Endothelial cell of umbilical vein (primary cell): Measurements from ENCODE around the gene MARVELD1. TPM values are rescaled to one million over a fixed set of nuclear protein-coding genes. Genes with fewer than 3 reads are reported as not detected.

ENCODE experiments used
- BruUV-seq: library from RNA; stranded (reverse); fragments of 400-500 nt; replicated peaks from 2 replicates; lab custom pipeline; 2021; lab: Mats Ljungman, UMichigan
- CTCF ChIA-PET: fragments of 300-600, 350-600 bp; sonication (Branson Sonifier 250); formaldehyde crosslinking; loops from one replicate; lab custom pipeline; 2021; ENCODE audit warnings: antibody characterized with exemption, inconsistent platforms; lab: Charles Lee
- POLR2A ChIA-PET: fragments of 300-600, 350-600 bp; sonication (Branson Sonifier 250); formaldehyde crosslinking; loops from one replicate; lab custom pipeline; 2021; ENCODE audit warnings: antibody characterized with exemption, inconsistent platforms; lab: Charles Lee
- DNase-seq: peaks from one replicate; pipeline ENCODE4 v3.0.0-alpha.2; 2011; ENCODE audit warnings: low read depth, low spot score
- FAIRE-seq: peaks from 2 replicates; lab custom pipeline; 2011; peaks lifted over from hg19 to GRCh38; lab: Jason Lieb, UNC
- H2AFZ ChIP-seq: 2 replicates; pipeline ENCODE4 v1.6.0; 2012; ENCODE audit warnings: low read depth, low read length, control low read depth, inconsistent platforms
- H3K27ac ChIP-seq: 2 replicates; pipeline ENCODE4 v1.5.1; 2011; ENCODE audit warnings: low read depth, mild to moderate bottlenecking, control low read depth, low read length, moderate library complexity; ENCODE audit not compliant: insufficient read depth
- H3K27me3 ChIP-seq, 2 experiments: 2 replicates each; pipeline versions ENCODE4 v1.6.0 to v1.6.1; 2011; ENCODE audit warnings: low read length in 2 of 2, mixed read lengths in 1 of 2; ENCODE audit not compliant: control insufficient read depth in 2 of 2, insufficient read depth in 2 of 2
- H3K36me3 ChIP-seq, 2 experiments: 2 replicates in 1 of 2; 3 replicates in 1 of 2; pipeline ENCODE4 v1.5.1; 2011; ENCODE audit warnings: low read length in 2 of 2, mild to moderate bottlenecking in 1 of 2, moderate library complexity in 1 of 2; ENCODE audit not compliant: control insufficient read depth in 2 of 2, insufficient read depth in 2 of 2; ENCODE audit errors: extremely low read depth in 1 of 2
- H3K4me1 ChIP-seq: 3 replicates; pipeline ENCODE4 v1.5.1; 2011; ENCODE audit warnings: mild to moderate bottlenecking, low read length; ENCODE audit not compliant: control insufficient read depth, insufficient read depth; ENCODE audit errors: extremely low read depth
- H3K4me2 ChIP-seq: 2 replicates; pipeline ENCODE4 v1.6.1; 2011; ENCODE audit warnings: low read length, control low read depth, mixed read lengths; ENCODE audit not compliant: insufficient read depth
- H3K4me3 ChIP-seq, 3 experiments: fragments of 200-600 bp in 1 of 3; sonication (generic), shearing (Covaris generic) in 1 of 3; replicated peaks in 1 of 3; 2 replicates each; pipeline ENCODE4 v1.5.1; 2011 to 2016; ENCODE audit warnings: control low read depth in 3 of 3, low read length in 3 of 3, mild to moderate bottlenecking in 2 of 3, inconsistent platforms in 1 of 3, low read depth in 1 of 3, moderate library complexity in 1 of 3; ENCODE audit not compliant: insufficient read depth in 1 of 3
- H3K79me2 ChIP-seq: 2 replicates; pipeline ENCODE4 v1.6.0; 2012; ENCODE audit warnings: low read length, inconsistent platforms; ENCODE audit not compliant: control insufficient read depth, insufficient read depth
- H3K9ac ChIP-seq: replicated peaks from 2 replicates; pipeline ENCODE3; 2011; ENCODE audit warnings: low read length, control low read depth; ENCODE audit not compliant: insufficient read depth; ENCODE audit errors: extremely low read depth
- H3K9me1 ChIP-seq: replicated peaks from 3 replicates; pipeline ENCODE4 v1.6.0; 2011; ENCODE audit warnings: mild to moderate bottlenecking, low read length; ENCODE audit not compliant: control insufficient read depth, insufficient read depth; ENCODE audit errors: extremely low read depth
- H3K9me3 ChIP-seq: replicated peaks from 2 replicates; pipeline ENCODE4 v1.5.1; 2012; ENCODE audit warnings: low read length, inconsistent platforms; ENCODE audit not compliant: control insufficient read depth, insufficient read depth
- H4K20me1 ChIP-seq: replicated peaks from 2 replicates; pipeline ENCODE3; 2011; ENCODE audit warnings: mild to moderate bottlenecking, low read length; ENCODE audit not compliant: control insufficient read depth, insufficient read depth; ENCODE audit errors: extremely low read depth
- EZH2 ChIP-seq: IDR thresholded peaks from 2 replicates; pipeline ENCODE4 v1.6.1; 2012; ENCODE audit warnings: borderline replicate concordance, low read depth, mild to moderate bottlenecking, moderate library complexity, low read length, inconsistent platforms; ENCODE audit not compliant: severe bottlenecking
- FOS ChIP-seq: IDR thresholded peaks from 2 replicates; pipeline ENCODE4 v1.6.1; 2011; ENCODE audit warnings: mild to moderate bottlenecking, low read length, moderate library complexity, borderline replicate concordance; ENCODE audit not compliant: insufficient read depth
- GATA2 ChIP-seq: IDR thresholded peaks from 2 replicates; pipeline ENCODE4 v1.7.0; 2011; ENCODE audit warnings: low read depth, mild to moderate bottlenecking, moderate library complexity, mixed read lengths, low read length; ENCODE audit not compliant: insufficient read length, insufficient read depth
- JUN ChIP-seq: IDR thresholded peaks from 2 replicates; pipeline ENCODE4 v1.6.1; 2011; ENCODE audit warnings: borderline replicate concordance, low read depth; ENCODE audit not compliant: insufficient read length, insufficient read depth
- MYC ChIP-seq: IDR thresholded peaks from one replicate; pipeline ENCODE4 v1.6.1; 2011; ENCODE audit warnings: mild to moderate bottlenecking, low read depth, low read length
- POLR2A ChIP-seq: IDR thresholded peaks from 2 replicates; pipeline ENCODE4 v1.6.1; 2012; ENCODE audit warnings: low read depth, mild to moderate bottlenecking, control low read depth, low read length
- POLR2AphosphoS5 ChIP-seq: IDR thresholded peaks from 2 replicates; pipeline ENCODE4 v1.6.1; 2012; ENCODE audit warnings: low read depth, mild to moderate bottlenecking, control low read depth, low read length, moderate library complexity; ENCODE audit not compliant: insufficient read depth
- dilution Hi-C: fragments of 300-500 bp; cut with MboI; formaldehyde crosslinking; loops from one replicate; pipeline ENCODE4 v1.15.0; 2019; ENCODE audit warnings: low sequenced_read_pairs; ENCODE audit not compliant: extremely low pct_ligation_motif_present
- intact Hi-C: fragments of 100-400 bp; cut with micrococcal nuclease; formaldehyde crosslinking; loops from one replicate; pipeline ENCODE4 v1.10.0; 2022
- polyA plus RNA-seq, 4 experiments: library from polyadenylated mRNA; depleted of rRNA in 3 of 4; stranded (reverse) in 3 of 4; unstranded in 1 of 4; fragments of >200 nt; gene quantifications; 2 replicates each; pipeline versions ENCODE4 v1.2.1 to v1.2.3, GENCODE V29; 2011 to 2012; ENCODE audit warnings: missing spikeins in 1 of 4
- total RNA-seq: library from RNA; stranded (reverse); gene quantifications from 2 replicates; pipeline ENCODE4 v1.2.3, GENCODE V29; 2021
- TF ChIP-seq, protein P1 (sequence below): IDR thresholded peaks from 2 replicates; pipeline ENCODE4 v1.6.1; 2011; ENCODE audit not compliant: insufficient read depth, insufficient read length
- TF ChIP-seq, protein P2 (sequence below), 2 donors: IDR thresholded peaks; 1 replicate in 1 of 2; 2 replicates in 1 of 2; pipeline ENCODE4 v1.5.1; 2011; ENCODE audit warnings: low read length in 2 of 2, mild to moderate bottlenecking in 2 of 2, moderate library complexity in 2 of 2, control low read depth in 1 of 2, inconsistent platforms in 1 of 2, low read depth in 1 of 2; ENCODE audit not compliant: insufficient read depth in 1 of 2; ENCODE audit errors: extremely low read depth in 1 of 2

Gene MARVELD1
- total and polyA plus RNA-seq, 2 donors (not counting 3 experiments of a cell fraction or from before 2014, with no cell fraction given), result 67.3 to 78.3 TPM

DNA sequence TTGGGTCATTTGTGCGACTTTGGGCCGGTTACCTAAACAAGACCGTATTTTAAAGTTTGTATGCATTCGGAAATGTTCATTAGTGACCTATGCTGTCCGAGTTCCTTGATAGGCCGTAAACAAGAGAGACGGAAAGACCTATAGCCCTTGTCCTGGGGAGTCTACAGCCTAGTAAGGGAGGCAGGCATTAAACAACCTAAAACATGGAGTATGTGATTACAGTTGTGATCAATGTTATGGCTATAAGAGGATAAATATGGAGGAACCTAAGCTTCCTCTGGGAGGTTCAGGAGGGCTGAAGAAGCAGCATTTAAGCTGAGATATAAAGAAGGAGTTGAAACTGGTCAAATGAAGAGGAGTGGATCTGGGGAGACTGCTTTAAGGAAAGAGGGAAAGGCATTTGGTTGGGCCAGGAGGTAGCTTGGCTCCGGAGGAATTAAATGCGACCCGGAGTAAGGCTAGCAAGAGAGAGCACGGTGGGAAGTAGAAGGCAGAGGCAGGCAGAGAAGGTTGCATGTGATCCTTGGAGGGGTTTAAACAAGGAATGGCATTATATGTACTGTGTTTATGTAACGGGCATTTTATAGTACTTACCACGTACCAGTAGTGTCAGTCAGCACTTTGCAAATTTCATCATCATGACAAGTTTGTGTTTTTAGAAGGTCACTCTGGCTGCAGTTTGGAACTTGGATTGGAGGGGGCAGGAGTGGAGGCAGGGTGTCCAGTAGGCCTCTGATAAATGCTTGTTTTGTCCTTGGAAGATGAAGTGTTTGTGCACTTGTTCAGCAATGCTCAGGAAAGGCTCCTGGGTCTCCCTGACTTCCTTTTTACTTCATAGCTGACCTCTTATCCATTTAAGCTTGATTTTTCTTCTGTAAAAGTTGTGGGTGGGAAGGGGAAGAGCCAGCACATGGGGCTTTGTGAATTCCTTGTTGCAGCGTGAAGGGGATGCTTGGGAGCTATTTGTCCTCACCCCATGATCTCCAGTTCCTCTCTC is 25.4 kb upstream of the MARVELD1 start:
- Histone ChIP-seq H4K20me1 (no peaks in the 10 kb centered on the region), H3K4me3 (peak overlapping the region in 1 of 3 experiments; percentile 24), H3K27me3 (no peaks in the 10 kb centered on the region), H3K9me1 (no peaks in the 10 kb centered on the region), H3K9me3 (no peaks in the 10 kb centered on the region), H3K4me2 (peak overlapping the region; percentile 88), H3K79me2 (no peaks in the 10 kb centered on the region), H3K27ac (peak overlapping the region; percentile 42), H2AFZ (peak overlapping the region; percentile 99), H3K9ac (peak overlapping the region; percentile 81), H3K4me1 (peaks cover 16% of the 10 kb centered on the region), H3K36me3 (no peaks in the 10 kb centered on the region)
- peak; percentile 33 for FAIRE-seq
- intact Hi-C loops, result loop anchor here (1.0 to 2.0 kb wide), 6 partner anchors 25 to 190 kb away; partner anchors contain the start of genes MARVELD1, MMS19, PI4K2A and UBTD1
- peak; percentile 27 for DNase-seq
- dilution Hi-C loops, result no loop called here
- ChIA-PET POLR2A (interaction anchor here (0.6 to 1.7 kb wide), 7 partner anchors 9 to 39 kb away, joined by 3 to 6 read pairs (median 4); no protein-coding TSS in a partner anchor), CTCF (interaction anchor here (0.7 to 5.8 kb wide), 12 partner anchors 9 to 47 kb away, joined by 3 to 49 read pairs (median 8); partner anchors contain the start of gene MARVELD1)
- no TSS peak for BruUV-seq
- TF ChIP-seq FOS (no peak), EZH2 (no peak), MYC (no peak), JUN (no peak), GATA2 (no peak), POLR2A (no peak), POLR2AphosphoS5 (no peak)
- TF ChIP-seq, protein P1, sequence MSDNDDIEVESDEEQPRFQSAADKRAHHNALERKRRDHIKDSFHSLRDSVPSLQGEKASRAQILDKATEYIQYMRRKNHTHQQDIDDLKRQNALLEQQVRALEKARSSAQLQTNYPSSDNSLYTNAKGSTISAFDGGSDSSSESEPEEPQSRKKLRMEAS, result no peak
- TF ChIP-seq, protein P2, sequence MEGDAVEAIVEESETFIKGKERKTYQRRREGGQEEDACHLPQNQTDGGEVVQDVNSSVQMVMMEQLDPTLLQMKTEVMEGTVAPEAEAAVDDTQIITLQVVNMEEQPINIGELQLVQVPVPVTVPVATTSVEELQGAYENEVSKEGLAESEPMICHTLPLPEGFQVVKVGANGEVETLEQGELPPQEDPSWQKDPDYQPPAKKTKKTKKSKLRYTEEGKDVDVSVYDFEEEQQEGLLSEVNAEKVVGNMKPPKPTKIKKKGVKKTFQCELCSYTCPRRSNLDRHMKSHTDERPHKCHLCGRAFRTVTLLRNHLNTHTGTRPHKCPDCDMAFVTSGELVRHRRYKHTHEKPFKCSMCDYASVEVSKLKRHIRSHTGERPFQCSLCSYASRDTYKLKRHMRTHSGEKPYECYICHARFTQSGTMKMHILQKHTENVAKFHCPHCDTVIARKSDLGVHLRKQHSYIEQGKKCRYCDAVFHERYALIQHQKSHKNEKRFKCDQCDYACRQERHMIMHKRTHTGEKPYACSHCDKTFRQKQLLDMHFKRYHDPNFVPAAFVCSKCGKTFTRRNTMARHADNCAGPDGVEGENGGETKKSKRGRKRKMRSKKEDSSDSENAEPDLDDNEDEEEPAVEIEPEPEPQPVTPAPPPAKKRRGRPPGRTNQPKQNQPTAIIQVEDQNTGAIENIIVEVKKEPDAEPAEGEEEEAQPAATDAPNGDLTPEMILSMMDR (IDR thresholded peaks at IDR 0.05; ENCODE audit: extremely low read depth in 1 of 2, insufficient read depth in 1 of 2, low read depth in 1 of 2, low read length in 2 of 2), result no peak
